ENCODE data around the gene LDB1. TPM values are rescaled to one million over a fixed set of nuclear protein-coding genes. Genes with fewer than 3 reads are reported as not detected.

Gene LDB1
- total RNA-seq, 2 experiments from 2014 or later = 50.8 to 60.9 TPM

GRCh38 chr10:102090772-102091171, 29.4 kb downstream of the LDB1 start:
- H4K20me1 ChIP-seq (ENCODE audit: insufficient read depth, low read length) = no peaks in the 10 kb centered on the region
- POLR2A ChIA-PET = no interaction called here
- no peak overlapping the region for H2AFZ ChIP-seq (ENCODE audit: low read length)
- H3K4me3 ChIP-seq (ENCODE audit: low read depth, low read length, poor library complexity, severe bottlenecking) = no peak overlapping the region
- DNase-seq (ENCODE audit: low spot score) = no peak
- H3K79me2 ChIP-seq (ENCODE audit: insufficient read depth, low read depth, low read length) = no peaks in the 10 kb centered on the region
- no peaks in the 10 kb centered on the region for H3K9me3 ChIP-seq (ENCODE audit: low read length)
- BruUV-seq (replicated peaks) = no TSS peak
- H3K9me2 ChIP-seq (ENCODE audit: insufficient read depth, low read length) = no peaks in the 10 kb centered on the region
- no peak for TF ChIP-seq CTCF (conservative IDR thresholded peaks at IDR 0.05; ENCODE audit: low read length)
- TF ChIP-seq EZH2phosphoT487 (IDR thresholded peaks at IDR 0.05; ENCODE audit: borderline replicate concordance, low read depth, low read length) = no peak
- H3K36me3 ChIP-seq (ENCODE audit: insufficient read depth, low read length) = no peaks in the 10 kb centered on the region
- H3K4me2 ChIP-seq (ENCODE audit: low read length) = no peak overlapping the region
- CTCF ChIA-PET (ENCODE audit: unreplicated experiment) = no interaction called here
- no peak overlapping the region for H3K27ac ChIP-seq (ENCODE audit: low read depth, low read length, poor library complexity, severe bottlenecking)
- intact Hi-C loops (cut with micrococcal nuclease; ENCODE audit: unreplicated experiment) = no loop called here
- no peaks in the 10 kb centered on the region for H3K4me1 ChIP-seq (ENCODE audit: insufficient read depth, low read length, poor library complexity, severe bottlenecking)

- BruUV-seq (replicated peaks) = no TSS peak
- H3K9me3 ChIP-seq (ENCODE audit: low read length) = no peaks in the 10 kb centered on the region
- H2AFZ ChIP-seq (ENCODE audit: low read length) = no peak overlapping the region
- no peak for DNase-seq (ENCODE audit: low spot score)
- intact Hi-C loops (cut with micrococcal nuclease; ENCODE audit: unreplicated experiment) = no loop called here
- TF ChIP-seq CTCF (conservative IDR thresholded peaks at IDR 0.05; ENCODE audit: low read length) (no peak), EZH2phosphoT487 (IDR thresholded peaks at IDR 0.05; ENCODE audit: borderline replicate concordance, low read depth, low read length) (no peak)
- H3K4me1 ChIP-seq (ENCODE audit: insufficient read depth, low read length, poor library complexity, severe bottlenecking) = peaks cover 6% of the 10 kb centered on the region
- CTCF ChIA-PET (ENCODE audit: unreplicated experiment) = no interaction called here
- no peaks in the 10 kb centered on the region for H4K20me1 ChIP-seq (ENCODE audit: insufficient read depth, low read length)
- no peak overlapping the region for H3K27ac ChIP-seq (ENCODE audit: low read depth, low read length, poor library complexity, severe bottlenecking)
- POLR2A ChIA-PET = no interaction called here
- H3K4me3 ChIP-seq (ENCODE audit: low read depth, low read length, poor library complexity, severe bottlenecking) = no peak overlapping the region
- no peak overlapping the region for H3K4me2 ChIP-seq (ENCODE audit: low read length)
- no peaks in the 10 kb centered on the region for H3K36me3 ChIP-seq (ENCODE audit: insufficient read depth, low read length)
- no peaks in the 10 kb centered on the region for H3K9me2 ChIP-seq (ENCODE audit: insufficient read depth, low read length)
- H3K79me2 ChIP-seq (ENCODE audit: insufficient read depth, low read depth, low read length) = no peaks in the 10 kb centered on the region
Observed at GRCh38 chr10:102086196-102086595, 34.0 kb downstream of the LDB1 start.

- H3K4me1 ChIP-seq (ENCODE audit: insufficient read depth, low read length, poor library complexity, severe bottlenecking) = peaks cover 6% of the 10 kb centered on the region
- H3K4me3 ChIP-seq (ENCODE audit: low read depth, low read length, poor library complexity, severe bottlenecking) = no peak overlapping the region
- ChIA-PET POLR2A (interaction anchor here (0.6 to 1.1 kb wide), 2 partner anchors 10 to 30 kb away, joined by 3 read pairs; no protein-coding TSS in a partner anchor), CTCF (ENCODE audit: unreplicated experiment) (no interaction called here)
- peak; percentile 14 for DNase-seq (ENCODE audit: low spot score)
- BruUV-seq (replicated peaks) = no TSS peak
- no peak overlapping the region for H3K4me2 ChIP-seq (ENCODE audit: low read length)
- H3K79me2 ChIP-seq (ENCODE audit: insufficient read depth, low read depth, low read length) = no peaks in the 10 kb centered on the region
- H3K9me3 ChIP-seq (ENCODE audit: low read length) = no peaks in the 10 kb centered on the region
- no peaks in the 10 kb centered on the region for H3K36me3 ChIP-seq (ENCODE audit: insufficient read depth, low read length)
- no peak for TF ChIP-seq CTCF (conservative IDR thresholded peaks at IDR 0.05; ENCODE audit: low read length)
- no peak for TF ChIP-seq EZH2phosphoT487 (IDR thresholded peaks at IDR 0.05; ENCODE audit: borderline replicate concordance, low read depth, low read length)
- no peaks in the 10 kb centered on the region for H3K9me2 ChIP-seq (ENCODE audit: insufficient read depth, low read length)
- H4K20me1 ChIP-seq (ENCODE audit: insufficient read depth, low read length) = no peaks in the 10 kb centered on the region
- no peak overlapping the region for H2AFZ ChIP-seq (ENCODE audit: low read length)
- intact Hi-C loops (cut with micrococcal nuclease; ENCODE audit: unreplicated experiment) = no loop called here
- no peak overlapping the region for H3K27ac ChIP-seq (ENCODE audit: low read depth, low read length, poor library complexity, severe bottlenecking)
Observed at GRCh38 chr10:102085336-102085735, 34.8 kb downstream of the LDB1 start.

All from OCI-LY7 (cell line).